ENCODE measurements around the gene ABCC12.
"Not testable (repeated sequence)": the region's sequence is repeated elsewhere in the genome, so short reads cannot be mapped to it uniquely, and the experiment has no call there.

ABCC12 gene

DNA sequence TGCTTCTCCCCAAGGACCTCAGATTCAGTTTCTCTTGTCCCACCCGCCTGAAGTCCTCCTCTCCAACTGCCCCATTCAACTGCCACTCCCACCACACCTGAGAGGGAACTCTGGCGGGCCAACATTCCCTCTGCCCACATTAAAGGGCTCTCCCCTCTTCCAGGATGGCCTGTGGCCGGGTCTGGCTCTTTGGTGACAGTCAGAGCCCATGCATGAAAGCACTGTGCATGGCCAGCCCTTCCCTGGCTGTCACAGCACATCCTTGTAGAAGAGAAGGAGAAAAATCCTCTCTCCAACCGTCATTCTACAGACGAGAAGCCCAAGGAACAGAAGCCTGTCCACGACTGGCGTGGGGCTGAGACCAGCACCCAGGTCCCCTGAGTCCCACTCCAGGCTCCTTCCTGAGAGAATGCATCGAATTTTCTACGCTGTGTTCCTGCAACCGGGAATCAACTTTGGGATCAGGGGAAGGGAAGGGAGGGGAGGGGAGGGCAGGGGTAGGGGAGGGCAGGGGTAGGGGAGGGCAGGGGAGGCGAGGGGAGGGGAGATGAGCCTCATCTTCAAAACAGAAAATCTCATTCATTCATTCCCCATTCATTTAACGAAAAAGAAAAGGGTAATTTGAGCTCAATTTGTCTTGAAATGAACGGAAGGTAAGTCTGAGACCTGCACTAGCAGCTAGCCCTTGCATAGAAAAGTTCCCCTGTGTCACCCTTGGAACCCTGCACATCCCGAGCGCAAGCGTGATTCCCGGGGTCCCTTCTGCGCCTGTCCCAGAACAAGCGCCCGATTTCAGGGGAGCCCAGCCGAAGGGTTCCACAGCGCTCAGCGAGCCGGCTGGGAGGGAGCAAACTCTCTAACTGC is at the start of gene ABCC12:
ABCC12 (minus strand) TSS at position 68 of the 864 bp plus-strand sequence. CDS start 9,569 bp downstream, outside the sequence.
- DNase-seq: no peak

DNA sequence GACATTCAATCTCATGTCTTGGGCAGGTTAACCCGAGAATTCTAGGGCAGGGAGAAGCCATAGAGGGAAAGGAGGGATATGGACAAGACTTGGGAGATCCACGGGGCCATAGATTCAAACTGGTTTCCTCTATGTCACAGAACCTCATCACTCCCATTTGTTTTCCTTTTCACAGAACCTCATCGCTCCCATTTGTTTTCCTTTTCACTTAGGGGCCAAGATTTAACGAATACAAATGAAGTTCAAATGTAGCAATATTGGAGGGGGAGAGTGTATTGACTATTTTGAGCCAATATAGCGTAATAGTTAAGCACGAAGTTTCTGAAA is 49.0 kb upstream of the ABCC12 start:
- no peak for DNase-seq

DNA sequence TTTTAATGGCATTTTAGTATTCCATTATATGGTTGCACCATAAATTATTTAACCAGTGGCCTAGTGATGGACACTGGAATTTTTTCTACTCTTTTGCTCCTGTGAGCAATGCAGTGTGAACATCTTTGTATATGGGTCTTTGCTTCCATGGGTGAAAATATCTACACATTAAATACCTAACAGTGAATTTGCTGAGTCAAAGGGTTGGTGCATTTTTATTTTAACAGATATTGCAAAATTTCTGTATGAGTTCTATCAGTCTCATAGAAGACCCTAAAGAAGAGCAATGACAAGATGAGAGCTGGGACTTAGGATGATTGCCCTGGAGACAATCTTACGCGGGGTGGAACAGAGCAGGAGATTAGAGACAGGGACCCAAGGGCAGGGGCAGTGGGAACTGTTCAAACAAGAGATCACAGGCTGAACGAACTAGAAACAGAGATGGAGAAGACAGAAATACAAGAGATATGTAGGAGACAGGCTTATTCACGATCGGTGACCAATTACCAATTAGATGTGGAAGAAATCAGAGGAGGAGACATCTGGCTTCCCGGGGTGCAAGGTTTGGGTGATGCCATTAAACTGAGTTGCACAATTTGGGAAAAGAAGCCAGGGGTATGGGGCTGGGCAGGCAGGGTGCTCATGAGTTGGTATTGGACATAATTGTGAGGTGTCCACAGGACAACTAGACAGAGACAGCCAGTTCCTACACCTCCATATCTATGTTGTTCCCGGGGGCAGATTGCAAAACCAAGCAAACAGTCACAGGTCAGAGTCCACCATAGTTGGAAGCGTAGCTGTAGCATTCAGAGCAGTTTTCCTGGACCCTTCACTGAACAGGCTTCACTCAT is 48.4 kb upstream of the ABCC12 start:
- no peak for DNase-seq

DNA sequence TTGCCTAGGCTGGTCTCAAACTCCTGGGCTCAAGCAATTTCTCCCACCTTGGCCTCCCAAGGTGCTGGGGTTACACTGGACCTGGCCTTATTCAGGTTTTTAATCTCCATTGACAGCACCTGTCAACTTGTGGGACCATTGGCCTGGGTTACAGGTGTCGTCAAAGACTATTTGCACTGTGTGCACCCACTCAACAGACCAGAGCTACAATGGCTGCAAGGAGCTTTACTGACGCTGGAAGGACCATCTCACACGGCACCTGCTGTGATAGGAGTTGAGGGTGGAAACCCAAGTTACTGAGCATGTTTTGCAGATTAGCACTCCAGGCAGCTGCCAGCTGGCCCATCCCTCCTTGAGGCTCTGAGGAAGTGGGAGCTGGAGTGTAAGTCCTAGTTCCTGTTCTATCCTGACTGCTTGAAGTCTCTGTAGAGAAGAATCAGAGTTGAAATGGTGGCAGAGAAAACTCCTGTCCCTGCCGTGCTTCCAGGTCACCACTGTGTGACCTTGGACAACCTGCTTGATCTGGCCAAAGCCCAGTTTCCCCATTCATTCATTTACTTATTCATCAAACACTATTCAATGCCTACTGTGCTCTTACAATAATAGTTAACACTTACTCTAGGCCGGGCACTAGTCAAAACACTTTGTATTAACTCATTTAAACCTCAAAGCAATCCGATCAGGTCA is 45.9 kb upstream of the ABCC12 start:
- no peak for DNase-seq

DNA sequence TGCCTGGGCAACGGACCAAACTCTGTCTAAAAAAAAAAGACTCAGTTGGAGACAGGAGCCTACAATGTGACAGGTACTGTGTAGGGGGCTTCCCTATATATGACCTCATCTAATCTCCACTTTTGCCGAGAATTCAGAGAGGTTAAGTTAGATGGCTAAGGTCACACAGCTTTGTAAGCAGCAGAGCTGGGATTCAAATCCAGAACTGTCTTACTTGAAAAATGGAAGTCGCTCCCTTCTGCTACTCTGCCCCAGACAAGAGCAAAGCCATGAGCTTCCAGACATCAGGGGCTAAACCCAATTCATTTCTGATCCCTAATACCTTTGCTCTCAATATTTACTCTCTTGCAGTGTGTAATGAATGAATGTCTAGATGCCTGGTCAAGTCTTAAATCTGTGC is 41.5 kb upstream of the ABCC12 start:
- DNase-seq: no peak

DNA sequence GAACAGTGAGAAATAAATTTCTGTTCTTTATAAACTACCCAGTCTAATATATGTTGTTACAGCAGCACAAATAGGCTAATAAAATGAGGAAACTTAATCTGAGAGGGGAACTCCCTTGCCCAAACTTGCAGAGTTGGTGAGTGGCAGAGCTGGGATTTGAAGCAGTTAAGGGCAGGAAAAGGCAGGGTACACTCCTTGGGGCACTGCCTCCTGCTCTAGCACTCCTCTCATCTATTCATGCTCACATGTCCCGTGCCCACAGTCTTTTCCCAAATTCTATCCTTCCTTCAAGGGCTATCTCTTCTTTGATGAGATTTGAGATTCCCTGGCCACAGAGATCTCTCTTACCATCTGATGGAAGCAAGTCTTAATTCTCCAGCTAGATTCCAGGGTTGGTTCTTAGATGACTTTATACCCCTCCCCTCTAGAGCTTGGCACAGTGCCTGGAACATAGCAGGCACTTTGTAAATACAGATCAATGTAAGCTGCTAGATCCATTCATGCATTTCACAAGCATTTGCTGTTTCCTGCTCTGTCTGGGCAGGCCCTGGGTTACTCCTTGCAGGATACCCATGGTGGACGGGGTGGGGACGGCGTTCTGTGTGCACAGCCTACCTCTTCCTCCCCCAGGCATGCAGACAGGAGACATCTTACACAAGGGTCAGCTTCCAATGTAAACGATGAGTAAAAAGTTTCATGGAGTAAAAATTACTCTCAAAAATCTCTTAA is 39.2 kb upstream of the ABCC12 start:
- peak; percentile 15 for DNase-seq

DNA sequence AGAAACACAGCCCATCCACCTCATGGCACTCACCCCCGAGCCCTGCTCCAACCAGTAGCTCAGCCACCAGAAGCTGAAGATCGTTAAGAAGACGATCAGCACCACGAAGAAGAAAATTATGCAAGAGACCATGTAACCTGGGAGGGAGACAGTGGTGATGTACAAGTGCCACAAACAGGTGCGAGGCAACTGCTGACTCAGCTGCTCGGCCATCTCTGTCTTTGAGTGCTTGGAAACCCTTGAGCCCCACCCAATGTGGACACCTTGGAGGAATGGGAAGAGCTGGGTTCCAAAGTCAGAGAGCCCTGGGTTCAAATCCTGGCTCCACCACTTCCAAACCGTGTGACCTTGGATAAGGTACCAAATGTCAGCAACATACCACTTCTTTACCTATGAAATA is 38.1 kb upstream of the ABCC12 start:
- no peak for DNase-seq

DNA sequence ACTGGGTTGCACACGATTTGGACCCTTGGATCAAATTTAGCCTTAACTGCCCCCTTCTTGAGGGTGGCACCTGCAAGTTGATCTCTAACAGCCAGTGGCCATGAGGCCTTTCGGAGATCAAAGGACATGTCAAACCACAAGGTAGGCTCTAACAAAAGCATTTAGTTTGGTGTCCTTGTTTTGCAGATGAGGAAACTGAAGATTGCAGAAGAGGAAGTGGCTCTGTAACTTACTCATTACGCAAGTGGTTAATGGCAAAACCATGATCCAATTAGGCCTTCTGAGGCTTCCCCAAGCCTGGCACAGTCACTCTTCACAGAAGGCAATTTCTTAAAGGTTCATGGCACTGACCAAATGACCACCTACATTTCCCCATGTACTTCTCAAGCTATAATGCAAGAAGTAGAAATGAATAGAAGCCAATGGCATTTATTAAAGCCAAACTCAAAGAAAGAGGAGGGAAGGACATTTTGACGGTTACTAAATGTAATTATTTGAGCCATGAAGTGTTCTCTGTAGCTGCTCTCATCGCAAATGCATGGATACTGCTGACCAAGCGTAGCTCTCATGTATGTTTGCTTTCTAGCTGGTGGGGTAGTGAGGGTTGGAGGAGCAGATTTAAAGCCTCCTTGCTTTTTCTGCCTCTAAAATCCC is 32.8 kb upstream of the ABCC12 start:
- no peak for DNase-seq

DNA sequence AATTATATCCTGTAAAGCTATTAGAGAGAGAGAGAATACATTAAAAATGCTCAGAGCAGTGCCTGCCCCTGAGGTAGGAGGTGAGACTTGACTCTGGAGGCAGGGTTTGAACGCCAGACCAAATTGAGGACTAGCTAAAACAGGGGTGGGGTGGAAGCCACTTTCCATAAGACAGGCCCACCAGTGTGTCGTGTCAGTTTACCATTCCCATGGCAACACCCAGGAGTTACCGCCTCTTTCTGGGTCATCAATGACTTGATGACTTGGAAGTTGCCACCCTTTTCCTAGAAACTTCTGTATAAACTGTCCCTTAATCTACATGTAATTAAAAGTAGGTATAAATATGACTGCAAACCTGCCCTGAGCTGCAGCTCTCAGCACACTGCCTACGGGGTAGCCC is 32.0 kb upstream of the ABCC12 start:
- no peak for DNase-seq

DNA sequence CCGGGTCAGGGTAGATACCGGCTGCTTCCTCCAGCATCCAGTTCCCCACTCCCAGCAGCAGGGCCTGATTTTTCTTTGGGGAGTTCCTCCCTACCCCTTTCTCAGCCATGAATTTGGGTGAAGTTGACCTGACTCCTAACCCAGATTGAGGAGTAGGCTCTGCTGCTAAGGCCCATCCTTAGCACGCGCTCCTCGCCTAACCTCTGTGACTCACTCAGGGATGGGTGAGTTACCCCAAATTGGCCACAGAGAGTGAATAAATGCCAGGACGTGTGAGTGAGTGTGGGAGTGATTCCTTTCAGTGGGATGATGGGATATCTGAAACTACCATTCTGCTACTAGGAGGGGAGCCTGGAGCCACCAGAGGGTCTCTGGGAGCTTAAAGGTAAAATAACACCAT is 28.9 kb upstream of the ABCC12 start:
- no peak for DNase-seq

DNA sequence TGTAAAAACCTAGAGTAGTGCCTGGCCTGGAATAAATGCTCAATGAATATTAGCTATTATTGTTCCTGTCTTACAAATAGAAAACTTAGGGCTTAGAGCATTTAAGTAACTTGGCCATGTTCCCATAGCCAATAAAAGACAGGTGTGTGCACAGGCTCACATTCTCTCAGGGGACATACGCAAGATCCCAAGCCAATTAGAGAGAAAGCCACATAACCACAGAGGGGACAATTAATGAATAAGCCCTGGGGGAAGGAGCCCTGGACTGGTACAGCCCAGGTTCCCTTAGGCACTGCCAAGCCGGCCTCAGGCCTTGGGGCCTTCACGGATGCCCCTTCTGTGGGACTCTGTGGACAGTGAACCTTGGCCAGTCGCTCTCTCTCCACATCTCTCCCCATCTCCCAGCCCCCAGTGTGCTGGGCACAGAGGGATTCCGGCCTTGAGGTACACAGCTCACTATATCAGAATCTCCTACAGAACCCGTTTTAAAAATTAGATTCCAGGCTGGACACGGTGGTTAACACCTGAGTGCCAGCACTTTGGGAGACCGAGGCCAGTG is 27.3 kb upstream of the ABCC12 start:
- no peak for DNase-seq

DNA sequence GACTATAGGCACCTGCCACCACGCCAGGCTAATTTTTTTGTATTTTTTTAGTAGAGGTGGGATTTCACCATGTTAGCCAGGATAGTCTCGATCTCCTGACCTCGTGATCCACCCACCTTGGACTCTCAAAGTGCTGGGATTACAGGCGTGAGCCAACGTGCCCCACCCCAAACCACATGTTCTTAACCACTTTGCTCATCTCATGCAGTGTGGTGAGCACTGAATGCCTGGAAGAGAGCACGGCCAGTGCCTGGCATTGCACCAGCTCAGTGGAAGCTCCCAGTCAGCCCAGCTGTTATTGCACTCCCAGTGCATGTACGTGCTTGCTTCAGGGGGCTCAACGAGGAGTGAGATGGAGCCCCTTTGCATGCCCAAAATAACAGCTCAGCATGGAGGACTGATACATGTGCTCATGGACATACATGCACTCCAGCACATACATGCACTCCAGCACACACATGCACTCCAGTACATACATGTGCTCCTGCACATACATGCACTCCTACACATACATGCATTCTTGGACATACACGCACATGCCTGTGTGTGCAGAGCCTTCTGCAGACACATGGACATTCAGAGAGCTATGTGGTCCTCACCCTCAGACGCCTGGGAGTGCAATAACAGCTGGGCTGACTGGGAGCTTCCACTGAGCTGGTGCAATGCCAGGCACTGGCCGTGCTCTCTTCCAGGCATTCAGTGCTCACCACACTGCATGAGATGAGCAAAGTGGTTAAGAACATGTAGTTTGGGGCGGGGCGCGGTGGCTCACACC is 26.1 kb upstream of the ABCC12 start:
- DNase-seq: not testable (repeated sequence)

DNA sequence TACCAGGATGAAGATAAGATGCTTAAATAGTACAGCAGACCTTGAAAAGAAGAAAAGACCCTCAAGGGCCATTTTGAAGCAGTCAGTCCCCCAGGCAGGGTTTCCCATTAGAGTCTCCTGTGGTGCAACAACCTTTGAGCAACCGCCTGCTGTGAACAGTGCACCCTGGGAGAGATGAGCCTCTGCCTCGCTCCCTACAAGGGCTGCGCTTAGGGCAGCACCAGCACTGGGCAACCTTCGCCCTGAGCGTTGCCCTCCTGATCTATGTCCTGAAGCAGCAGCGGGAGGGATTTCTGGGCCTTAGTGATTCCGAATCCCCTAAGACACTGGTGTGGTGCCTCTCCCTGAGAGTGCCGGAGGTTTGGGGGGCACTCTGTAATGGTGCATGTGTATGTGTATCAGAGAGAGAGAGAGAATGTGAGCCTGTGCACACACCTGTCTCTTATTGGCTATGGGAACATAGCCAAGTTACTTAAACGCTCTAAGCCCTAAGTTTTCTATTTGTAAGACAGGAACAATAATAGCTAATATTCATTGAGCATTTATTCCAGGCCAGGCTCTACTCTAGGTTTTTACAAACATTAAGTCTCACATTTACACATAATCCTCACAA is 25.2 kb upstream of the ABCC12 start:
- DNase-seq: no peak

DNA sequence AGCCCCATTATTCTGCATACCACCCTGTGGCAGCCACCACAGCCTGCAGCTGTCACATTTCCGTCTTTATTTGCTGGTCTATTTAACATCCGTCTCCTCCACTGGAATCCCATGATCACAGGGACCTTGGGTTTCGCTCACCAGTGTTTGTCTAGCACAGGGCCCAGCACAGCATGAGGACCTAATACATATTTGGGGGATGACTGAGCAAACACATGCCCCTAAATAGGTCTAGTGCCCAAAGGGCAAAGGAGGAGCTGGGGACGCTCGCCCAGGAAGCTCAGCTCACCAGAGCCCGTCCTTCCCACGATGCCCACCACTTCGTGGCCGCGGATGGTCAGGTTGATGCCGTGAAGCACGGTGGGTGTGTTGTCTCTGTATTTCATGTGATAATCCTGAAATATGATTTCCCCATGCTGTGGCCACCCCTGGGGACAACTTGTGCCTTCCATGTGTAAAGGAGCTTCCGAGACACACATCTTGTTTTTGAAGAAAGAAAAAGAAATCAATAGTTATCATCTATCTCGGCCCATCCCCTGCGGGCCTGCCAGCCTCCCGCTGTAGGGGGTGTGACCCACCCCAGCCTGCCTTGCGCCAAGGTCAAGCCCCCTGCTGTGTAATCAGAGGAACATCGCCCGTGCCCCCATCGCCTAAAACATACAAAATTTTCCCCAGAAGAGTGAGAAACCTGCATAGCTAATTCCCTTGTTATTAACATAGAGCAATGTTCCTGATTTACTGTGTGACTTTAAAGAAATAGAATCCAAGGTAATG is 21.0 kb upstream of the ABCC12 start:
- DNase-seq: no peak

DNA sequence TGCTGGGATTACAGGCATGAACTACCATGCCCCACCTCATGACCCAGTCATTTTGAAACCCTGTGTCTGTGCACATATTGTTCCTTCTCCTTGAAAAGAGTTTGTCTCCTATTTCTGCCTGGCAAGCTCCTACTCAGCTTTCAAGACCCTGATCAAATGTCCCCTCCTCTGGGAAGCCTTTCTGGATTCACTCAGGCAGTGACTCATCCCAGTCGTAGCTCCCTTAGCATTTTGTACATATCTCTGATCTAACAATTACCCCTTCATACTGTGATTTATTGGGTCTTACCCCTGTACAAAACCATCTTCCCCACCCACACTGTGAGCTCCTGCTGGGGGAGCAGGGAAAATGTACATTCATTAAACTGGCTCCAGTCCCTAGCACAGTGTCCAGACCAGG is 18.1 kb upstream of the ABCC12 start:
- no peak for DNase-seq

DNA sequence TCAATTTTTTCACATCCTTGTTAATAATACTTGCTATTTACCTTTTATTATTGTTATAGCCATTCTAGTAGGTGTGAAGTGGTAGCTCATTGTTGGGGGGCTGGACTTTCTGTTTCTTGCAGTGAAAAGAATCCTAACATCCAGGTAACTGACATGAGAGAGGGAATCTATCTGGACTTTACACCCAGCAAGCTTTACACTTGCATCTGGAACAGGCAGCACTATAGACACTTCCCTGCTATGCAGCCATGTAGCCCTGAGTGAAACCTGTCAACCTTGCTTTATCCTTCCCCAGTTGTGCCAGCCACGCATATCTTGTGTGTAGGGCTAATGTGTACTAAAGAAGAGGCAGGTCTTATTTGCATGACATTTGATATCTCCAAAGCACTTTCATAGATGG is 16.9 kb upstream of the ABCC12 start:
- DNase-seq: no peak

DNA sequence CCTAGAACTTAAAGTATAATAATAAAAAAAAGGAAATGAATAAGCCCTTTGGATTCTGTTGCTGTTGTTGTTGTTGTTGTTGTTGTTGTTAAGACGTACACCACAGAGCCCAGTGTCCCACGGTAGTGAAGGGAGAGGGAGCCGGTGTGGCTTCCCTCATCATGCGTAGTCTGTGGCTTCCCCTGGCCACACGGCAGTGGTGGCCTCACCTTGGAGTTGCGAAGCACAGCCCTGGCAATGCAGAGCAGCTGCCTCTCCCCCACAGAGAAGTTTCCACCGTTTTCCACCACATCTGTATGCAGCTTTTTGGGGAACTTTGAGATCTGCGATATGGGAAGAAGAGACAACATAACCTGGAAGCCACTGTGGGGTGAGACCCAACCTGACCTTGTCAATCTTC is 14.1 kb upstream of the ABCC12 start:
- DNase-seq: no peak

DNA sequence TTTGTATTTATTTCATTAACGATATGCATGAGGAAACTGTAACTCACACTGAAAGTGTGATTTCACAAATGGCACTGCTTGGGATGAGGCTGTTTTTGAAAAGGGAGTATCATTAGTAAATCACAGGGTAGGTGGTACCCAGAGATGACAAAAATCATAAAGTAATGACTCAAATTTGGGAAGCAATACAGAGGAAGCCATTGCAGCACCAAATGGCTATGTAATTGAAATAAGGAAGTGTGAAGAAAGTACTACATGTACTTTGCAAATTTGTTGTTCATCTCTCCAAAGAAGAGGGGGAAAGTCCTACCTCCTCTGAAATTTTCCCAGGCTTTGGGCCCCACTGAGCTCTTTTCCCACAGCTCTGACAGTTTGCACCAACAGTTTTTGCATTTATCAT is 12.3 kb upstream of the ABCC12 start:
- no peak for DNase-seq

DNA sequence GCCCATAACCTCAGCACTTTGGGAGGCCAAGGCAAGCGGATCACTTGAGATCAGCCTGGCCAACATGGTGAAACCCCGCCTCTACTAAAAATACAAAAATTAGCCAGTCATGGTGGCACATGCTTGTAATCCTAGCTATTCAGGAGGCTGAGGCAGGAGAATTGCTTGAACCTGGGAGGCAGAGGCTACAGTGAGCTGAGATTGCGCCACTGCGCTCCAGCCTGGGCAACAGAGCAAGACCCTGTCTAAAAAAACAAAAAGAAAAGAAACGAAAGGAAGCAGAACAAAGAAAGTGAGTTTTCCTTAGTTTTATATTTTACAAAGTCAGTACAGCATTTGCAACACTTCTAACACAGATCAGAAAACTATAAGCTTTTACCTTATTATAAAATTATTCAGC is 10.8 kb upstream of the ABCC12 start:
- DNase-seq: not testable (repeated sequence)
